NCI-H82 treated with DMSO at 0.1 percent for 48 hours (cell line): Measurements from ENCODE around the gene SLC10A4.
"Not testable (repeated sequence)": the region's sequence is repeated elsewhere in the genome, so short reads cannot be mapped to it uniquely, and the experiment has no call there.

Experiments used
- DNase-seq: peaks from one replicate; lab custom pipeline; 2025; ENCODE audit not compliant: unreplicated experiment; lab: John Stamatoyannopoulos, UW

SLC10A4 gene

DNA sequence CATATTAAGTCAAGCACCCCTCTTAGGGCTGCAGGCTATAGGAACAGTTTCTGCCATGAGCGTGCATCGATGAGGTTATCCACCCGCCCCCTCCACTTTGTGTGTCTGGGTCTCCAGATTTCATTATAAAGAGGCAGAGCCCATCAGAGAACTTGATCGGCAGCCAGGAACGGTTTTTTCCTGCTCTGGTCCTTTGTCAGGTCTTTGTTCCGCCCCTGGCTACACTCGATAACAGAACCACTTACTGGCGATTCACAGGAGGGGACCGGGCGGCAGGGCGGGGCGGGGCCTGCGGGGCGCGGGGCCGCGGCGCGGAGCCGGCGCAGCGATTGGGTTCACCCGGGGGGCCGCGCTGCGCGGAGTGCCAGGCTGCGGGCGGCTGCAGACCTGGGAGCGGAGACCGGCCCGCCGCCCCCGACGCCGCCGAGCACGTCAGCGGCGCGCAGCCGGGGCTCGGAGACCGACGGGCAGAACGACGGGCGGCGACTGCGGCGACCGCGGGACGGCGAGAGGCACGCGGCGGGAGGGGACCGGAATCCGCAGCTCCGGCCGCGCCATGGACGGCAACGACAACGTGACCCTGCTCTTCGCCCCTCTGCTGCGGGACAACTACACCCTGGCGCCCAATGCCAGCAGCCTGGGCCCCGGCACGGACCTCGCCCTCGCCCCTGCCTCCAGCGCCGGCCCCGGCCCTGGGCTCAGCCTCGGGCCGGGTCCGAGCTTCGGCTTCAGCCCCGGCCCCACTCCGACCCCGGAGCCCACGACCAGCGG lies at the start of gene SLC10A4:
SLC10A4 (plus strand) TSS at position 338 of the 771 bp plus-strand sequence; CDS start at position 557, 219 bp downstream.
- no peak for DNase-seq

DNA sequence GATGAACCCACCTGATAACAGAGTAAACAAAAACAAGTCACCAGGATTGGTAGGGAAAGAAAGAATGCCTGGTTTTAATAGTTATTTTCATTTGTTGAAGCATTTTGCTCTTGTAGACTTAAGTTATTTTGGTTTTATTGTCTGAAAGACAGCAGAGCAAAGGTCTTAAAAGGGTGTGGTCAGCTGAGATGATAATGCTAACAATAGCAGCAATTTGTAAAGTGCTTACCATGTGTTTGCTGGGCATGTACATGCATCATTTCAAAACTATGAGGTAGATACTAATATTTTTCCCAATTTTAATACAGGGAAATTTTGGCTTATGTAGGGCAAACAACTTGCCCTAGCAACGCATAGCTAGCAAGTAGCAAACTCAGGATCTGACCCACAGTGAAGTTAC lies 46.8 kb upstream of the SLC10A4 start:
- no peak for DNase-seq

- no peak for DNase-seq
These were observed 43.2 kb upstream of the SLC10A4 start for GRCh38 chr4:48439988-48440387.

DNA sequence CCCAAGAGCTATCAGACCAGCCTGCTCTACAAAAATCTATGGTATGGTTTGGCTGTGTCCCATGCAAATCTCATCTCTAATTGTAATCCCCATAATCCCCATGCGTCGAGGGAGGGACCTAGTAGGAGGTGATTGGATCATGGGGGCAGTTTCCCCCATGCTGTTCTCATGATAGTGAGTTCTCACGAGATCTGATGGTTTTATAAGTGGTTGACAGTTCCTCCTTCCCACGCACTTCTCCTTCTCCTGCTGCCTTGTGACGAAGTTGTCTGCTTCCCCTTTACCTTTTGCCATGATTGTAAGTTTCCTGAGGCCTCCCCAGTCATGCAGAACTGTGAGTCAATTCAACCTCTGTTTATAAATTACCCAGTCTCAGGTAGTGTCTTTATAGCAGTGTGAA lies 42.2 kb upstream of the SLC10A4 start:
- DNase-seq: not testable (repeated sequence)

- DNase-seq: no peak
These were observed 37.4 kb upstream of the SLC10A4 start for GRCh38 chr4:48445704-48446103.

DNA sequence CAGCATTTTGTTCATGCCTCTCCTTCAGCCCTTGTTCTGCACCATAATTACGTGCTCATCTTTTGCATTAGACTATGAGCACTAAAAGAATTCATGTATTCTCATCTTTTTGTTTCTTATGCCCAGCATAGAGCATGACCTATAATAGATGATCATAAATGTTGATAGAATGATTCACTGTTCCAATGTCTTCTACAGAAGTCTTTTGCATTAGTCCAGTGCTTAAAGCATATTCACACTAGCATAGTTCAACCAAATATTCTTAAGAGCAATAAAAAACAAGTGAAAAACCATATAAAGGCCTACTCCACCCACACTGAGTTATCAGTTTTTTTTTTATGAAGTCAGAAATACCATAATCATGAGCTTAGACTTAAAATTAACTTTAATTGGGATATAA lies 36.5 kb upstream of the SLC10A4 start:
- DNase-seq: no peak

DNA sequence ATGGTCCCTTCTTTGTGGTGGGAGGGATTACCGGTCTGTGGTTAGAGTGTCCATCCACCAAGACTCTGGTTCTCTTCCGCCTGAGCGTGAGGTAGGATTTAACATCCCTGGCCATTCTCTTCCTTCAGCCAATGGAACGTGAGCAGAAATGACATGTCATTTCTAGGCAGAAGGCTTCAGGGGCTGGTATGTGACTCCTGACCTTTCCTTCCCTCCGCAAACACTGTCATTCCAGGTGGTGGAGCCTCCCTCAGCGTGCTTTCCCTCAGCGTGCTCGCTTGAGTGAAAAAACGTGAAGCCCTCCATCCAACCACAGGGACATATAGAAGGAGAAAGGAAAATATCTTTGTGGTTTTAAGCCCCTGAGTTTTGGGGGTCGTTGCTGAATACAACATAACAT lies 34.0 kb upstream of the SLC10A4 start:
- no peak for DNase-seq

DNA sequence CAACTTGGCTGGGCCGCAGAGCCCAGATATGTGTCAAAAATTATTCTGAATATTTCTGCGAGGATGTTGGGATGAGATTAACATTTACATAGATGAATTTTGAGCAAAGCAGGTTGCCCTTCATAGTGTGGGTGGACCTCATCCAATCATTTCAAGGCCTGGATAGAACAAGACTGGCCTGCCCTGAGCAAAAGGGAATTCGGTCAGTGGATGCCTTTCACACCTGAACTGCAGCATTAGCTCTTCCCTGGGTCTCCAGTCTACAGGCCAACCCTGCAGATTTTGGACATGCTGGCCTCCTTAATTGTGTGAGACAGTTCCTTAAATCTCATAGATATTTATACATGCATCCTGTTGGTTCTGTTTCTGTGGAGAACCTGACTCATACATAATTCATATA lies 32.4 kb upstream of the SLC10A4 start:
- no peak for DNase-seq

GRCh38 chr4:48451656-48452055 lies 31.5 kb upstream of the SLC10A4 start:
- not testable (repeated sequence) for DNase-seq

DNA sequence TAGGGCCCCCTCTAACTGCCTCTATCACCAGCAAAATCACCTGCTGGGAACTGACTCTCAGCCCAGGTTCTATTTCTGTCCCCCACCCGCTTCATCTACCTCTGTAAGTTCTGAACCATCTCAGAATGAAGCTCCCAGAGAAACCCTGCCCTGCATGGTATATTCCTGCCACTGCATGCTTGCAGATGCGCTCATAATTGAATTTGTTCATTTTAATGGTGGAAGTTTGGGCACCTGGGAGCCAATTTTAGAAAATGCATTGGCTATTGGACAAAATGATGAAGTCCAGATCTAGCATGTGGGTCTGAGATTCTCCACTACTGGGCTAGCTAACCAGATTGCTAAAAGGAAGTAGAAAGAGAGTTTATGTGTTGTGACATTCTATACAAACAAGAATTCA lies 28.6 kb upstream of the SLC10A4 start:
- no peak for DNase-seq

- no peak for DNase-seq
These were observed 22.1 kb upstream of the SLC10A4 start for GRCh38 chr4:48461000-48461399.

DNA sequence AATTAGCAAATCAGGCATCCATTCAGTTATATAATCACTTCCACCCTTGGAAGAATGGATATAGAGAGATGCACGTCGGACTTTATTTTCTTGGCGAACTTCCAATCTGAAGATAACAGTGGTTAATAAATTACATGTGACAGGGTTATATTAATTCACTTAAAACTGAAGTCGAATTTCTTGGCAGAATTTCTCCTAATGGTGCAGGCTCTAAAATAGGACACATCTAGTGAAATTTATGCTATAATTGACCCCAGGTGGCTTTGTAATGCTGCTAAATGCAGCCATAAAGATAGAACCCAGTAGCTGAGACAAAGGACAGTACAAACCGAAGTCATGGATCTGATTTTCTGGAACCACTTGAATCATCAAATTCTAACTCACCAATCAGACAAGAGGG lies 20.8 kb upstream of the SLC10A4 start:
- no peak for DNase-seq

DNA sequence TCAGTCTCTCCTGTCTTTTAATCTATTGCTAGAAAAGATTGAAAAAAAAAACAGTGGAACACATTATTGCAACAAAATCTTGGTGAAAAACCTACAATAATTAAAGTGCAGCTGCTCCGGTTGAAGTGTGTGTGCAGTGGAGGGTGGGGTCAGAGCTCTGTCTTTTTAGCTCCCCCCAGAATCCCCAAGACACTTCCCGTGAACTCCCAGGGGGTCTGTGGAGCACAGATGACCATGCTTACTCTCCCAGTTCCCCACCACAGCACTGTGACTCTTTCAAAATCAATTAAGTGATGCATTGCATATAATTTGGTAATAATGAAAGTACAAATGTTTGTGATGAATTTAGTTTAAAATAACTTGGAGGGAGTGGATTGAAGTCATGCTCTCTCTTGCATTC lies 15.7 kb upstream of the SLC10A4 start:
- DNase-seq: peak; percentile 19

DNA sequence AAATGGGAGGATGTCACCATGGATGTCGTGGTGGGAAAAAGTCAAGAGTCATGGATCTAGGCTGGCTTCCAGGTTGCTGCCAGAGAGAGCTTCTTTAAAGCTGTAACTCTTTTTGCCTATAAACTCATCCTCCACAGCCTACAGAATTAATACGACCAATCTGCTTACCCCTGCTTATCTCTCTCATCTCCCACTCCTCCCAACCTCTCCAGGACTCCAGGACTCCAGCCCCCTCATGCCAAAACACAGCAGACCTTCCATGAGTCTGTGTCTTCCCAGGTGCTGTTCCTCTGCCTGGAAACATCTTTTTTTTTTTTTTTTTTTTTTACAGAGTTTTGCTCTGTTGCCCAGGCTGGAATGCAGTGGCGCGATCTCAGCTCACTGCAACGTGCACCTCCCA lies 15.3 kb upstream of the SLC10A4 start:
- peak; percentile 64 for DNase-seq

DNA sequence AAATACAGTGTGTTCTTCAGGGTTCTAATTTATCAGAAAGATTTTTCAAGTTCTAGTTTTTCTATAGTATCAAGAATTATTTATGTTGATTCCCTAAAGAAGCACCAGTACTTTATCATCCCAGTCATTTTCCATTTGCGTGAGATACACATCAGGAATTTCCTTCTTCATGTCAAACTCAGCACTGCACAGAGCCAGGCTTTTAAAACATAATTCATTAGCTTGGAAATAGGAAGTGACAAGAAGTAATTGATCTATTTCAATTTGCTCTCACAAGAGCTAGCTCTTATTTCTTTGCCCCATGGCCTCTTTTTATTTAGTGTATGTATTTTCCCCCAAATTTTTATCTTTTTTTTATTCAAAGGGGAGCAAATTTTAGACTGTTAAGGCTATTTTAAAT lies 13.0 kb upstream of the SLC10A4 start:
- DNase-seq: no peak

DNA sequence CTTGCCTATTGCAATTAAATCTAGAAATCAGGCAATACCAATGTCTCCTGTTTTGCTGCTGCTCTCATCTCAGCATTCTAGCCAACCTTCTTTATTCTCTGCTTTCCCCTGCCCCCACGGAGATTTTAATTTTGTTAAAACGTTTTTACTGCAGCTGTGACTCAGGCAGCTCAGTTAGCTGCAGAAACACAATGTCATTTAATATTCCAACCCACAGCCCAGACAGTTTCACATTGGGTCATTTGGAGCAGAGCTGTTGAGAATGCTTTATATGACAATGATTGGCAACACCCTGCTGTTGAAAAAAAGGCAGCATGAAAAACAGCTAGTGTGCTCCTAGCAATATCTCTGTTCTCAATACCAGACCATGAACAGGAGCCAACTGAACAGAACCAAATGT lies 12.6 kb upstream of the SLC10A4 start:
- peak; percentile 7 for DNase-seq

- DNase-seq: no peak
These were observed 10.3 kb upstream of the SLC10A4 start for GRCh38 chr4:48472794-48473193.

DNA sequence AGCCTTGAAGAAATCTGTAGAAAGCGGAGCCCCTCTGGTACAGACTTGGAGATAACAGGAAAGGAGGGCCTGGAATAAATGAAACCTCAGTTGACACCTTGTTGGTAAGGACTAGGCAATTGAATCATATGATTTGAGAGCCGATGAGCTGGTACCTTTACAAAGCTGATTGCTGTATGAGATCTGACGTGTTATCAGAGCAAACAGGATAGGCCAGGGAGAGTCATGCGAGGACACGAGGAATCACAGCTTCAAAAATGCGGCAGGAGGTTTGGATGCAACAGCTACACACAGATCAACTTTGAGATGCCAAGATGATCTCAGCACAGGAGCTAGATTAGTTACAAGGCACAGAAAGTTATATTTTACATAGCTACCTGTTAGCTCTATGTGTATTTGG lies 7.4 kb upstream of the SLC10A4 start:
- DNase-seq: no peak

GRCh38 chr4:48478273-48478672 lies 4.9 kb upstream of the SLC10A4 start:
- DNase-seq: no peak

DNA sequence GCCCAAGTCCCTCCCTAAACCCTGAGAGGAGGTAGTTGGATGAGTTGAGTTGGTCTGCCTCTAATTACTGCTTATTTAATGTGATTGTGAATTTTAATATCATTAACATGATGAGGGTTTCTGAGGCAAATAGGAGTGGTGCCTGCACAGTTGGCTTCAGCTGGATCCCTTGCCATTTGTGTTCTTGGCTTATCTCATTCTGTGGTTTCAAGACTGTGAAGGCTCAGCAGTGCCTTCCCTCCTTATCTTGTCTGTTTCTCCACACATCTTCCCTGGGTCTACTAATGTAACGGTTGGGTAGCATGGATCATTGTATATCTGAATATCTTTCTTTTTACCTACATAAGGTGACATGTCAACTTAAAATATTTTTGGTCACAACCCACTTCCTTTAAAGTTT lies 1.6 kb upstream of the SLC10A4 start:
- no peak for DNase-seq

GRCh38 chr4:48483777-48484493 lies 792 bp downstream of the SLC10A4 start:
- DNase-seq: no peak

DNA sequence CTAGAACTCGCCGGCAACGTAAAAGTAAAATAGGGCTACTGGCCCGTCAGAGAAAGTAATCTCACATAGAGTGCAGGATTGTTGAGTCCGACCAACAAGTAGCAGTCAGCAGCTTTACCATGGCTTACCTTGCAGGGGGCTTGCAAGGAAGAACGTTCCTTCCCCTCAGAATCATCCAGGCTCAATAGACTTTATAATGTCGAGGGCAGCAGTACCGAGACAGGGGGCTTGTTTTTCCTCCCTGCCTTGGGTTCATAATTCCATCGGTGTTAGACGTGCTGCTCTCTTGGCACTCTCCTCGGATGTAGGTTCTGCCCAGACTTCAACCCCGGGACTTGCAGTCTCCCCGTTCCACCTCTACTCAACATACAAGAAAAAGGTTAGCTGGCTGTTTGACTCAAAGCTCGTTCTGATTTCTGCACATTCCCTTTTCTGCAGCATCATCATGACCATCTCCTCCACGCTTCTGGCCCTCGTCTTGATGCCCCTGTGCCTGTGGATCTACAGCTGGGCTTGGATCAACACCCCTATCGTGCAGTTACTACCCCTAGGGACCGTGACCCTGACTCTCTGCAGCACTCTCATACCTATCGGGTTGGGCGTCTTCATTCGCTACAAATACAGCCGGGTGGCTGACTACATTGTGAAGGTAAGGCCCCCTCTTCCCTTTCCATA lies 1.5 kb downstream of the SLC10A4 start:
- no peak for DNase-seq
